Hematopoietic multipotent progenitor cell treated with erythropoietin and hydrocortisone succinate and interleukin-3 and kit ligand, for 17 days (in vitro differentiated cells): ENCODE results near the gene CAMK2G.
"Not testable (repeated sequence)": the region's sequence is repeated elsewhere in the genome, so short reads cannot be mapped to it uniquely, and the experiment has no call there.

Source experiments
- DNase-seq: peaks from one replicate; pipeline ENCODE4 v3.0.0-alpha.2; 2015; ENCODE audit warnings: low spot score

Gene CAMK2G

DNA sequence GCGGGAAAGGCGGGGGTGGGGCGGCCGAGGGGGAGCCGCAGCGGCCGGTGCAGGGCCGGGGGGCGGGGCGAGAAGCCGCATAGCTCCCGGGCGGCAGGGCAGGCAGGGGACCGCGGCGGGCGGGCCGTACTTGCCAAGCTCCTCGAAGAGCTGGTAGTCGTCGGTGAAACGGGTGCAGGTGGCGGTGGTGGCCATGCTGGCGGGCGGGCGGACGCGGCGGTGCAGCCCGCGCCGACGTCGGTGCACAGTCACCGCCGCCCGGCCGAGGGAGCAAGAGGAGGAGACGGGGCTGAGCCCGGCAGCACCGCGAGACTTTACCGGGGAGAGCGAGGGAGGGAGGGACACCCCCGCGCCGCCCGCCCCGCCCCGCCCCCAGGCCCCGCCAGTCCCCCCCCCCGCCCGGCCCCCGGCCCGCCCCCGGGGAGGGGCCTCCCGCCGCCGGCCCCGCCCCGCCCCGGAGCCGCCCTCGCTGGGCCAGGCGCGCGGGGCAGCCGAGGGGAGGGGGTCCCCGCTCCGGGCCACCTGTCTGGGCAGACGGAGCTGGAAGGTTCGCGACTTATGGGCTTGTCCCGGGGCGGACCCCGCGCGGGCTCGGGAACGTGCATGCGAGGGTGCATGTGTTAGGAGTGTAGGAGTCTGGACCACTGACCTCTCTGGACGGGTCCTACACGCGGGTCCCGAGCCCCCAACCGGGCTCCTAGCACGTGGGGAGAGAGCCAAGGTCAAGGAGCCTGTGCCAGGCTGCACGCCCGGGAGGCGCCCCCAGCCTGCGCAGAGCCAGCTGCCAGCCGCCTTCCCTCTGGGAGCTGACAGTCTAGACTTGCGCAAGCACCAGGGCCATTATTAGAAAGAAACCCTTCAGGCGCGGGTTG lies at the start of gene CAMK2G:
CAMK2G (minus strand) TSS at position 289 of the 872 bp plus-strand sequence; CDS start at position 195, 94 bp downstream.
- DNase-seq: peak; percentile 79

DNA sequence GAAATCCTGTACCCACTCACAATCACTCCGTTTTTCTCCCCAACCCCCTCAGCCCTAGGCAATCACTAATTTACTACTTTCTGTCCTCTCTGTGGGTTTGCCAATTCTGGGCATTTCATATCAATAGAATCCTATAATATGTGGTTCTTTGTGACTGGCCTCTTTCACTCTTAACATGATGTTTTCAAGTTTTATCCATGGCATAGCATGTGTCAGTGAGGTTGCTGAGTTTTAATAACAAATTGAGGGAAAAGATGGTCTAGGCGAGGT lies 48.4 kb upstream of the CAMK2G start:
- DNase-seq: no peak

- DNase-seq: no peak
These were observed 47.9 kb upstream of the CAMK2G start for GRCh38 chr10:73922007-73922863.

- no peak for DNase-seq
These were observed 45.7 kb upstream of the CAMK2G start for GRCh38 chr10:73920089-73920488.

DNA sequence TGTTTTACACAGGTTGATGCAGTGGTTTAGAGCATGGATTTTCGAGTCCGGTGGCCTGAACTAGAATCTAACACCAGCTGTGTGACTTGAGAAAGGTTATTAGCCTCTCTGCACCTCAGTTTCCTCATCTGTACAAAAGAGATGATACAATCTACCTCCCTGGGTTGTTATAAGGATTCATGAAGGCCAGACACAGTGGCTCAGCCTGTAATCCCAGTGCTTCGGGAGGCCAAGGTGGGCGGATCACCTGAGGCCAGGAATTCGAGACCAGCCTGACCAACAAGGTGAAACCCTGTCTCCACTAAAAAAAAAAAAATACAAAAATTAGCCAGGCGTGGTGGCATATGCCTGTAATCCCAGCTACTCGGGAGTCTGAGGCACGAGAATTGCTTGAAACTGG lies 45.1 kb upstream of the CAMK2G start:
- not testable (repeated sequence) for DNase-seq

- DNase-seq: no peak
These were observed 43.4 kb upstream of the CAMK2G start for GRCh38 chr10:73917566-73918305.

DNA sequence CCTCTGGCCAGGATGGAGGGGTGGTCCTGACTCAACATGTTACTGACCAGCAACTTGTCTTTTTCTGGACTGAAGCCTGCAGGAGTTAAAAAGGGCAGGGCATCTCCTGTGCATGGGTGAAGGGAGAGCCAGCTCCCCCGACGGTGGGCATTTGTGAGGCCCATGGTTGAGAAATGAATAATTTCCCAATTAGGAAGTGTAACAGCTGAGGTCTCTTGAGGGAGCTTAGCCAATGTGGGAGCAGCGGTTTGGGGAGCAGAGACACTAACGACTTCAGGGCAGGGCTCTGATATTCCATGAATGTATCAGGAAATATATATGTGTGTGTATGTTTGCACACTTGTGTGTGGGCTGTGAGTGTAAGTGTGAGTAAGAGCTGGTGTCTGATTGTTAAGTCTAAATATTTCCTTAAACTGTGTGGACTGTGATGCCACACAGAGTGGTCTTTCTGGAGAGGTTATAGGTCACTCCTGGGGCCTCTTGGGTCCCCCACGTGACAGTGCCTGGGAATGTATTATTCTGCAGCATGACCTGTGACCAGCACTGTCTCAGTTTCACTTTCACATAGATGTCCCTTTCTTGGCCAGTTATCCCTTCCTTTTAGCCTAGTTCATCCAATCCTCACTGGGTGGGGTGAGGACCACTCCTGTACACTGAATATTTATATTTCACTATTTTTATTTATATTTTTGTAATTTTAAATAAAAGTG lies 42.6 kb upstream of the CAMK2G start:
- no peak for DNase-seq

DNA sequence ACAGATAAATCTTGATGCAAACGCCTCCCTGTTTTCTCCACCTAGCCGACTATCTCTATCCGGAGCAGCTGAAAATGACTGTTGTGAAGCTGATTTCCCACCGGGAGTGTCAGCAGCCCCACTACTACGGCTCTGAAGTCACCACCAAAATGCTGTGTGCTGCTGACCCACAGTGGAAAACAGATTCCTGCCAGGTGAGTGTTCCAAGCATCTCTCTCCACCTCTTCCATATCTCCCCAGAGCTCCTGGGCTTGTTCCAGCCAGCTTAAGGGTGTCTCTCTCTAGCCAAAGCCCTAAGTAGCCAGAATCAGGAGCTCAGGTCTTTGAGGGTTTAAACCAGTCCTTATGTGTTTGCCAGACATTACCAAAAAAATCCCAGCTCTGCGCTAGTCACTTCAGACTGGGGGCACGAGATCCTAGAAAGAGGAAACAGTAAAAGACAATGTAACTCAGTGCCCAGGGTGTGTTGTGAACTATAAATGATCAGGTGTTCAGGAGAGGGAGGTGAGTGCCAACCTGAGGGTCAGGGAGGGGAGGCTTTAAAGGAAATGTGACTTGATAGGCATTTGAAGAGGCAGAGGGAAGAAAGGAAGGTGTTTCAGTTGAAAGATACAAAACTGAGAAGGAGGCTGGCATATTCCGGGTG lies 41.0 kb upstream of the CAMK2G start:
- no peak for DNase-seq

DNA sequence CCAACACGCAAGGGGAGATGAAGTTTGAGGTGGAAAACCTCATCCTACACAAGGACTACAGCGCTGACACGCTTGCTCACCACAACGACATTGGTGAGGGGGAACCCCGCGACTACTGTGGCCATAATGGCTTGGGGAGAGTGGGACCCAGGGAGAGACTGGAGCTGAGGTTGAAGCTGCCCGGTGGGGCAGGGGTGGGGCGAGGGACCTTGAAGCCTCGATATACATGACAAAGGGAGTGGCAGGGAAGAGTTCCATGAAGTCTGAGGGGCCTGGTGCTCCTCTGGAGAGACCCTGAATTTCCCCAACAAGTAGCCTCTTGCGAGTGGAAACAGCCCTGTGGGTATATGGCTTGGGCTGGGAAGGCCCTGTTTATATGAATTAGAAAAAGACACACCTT lies 39.7 kb upstream of the CAMK2G start:
- no peak for DNase-seq

DNA sequence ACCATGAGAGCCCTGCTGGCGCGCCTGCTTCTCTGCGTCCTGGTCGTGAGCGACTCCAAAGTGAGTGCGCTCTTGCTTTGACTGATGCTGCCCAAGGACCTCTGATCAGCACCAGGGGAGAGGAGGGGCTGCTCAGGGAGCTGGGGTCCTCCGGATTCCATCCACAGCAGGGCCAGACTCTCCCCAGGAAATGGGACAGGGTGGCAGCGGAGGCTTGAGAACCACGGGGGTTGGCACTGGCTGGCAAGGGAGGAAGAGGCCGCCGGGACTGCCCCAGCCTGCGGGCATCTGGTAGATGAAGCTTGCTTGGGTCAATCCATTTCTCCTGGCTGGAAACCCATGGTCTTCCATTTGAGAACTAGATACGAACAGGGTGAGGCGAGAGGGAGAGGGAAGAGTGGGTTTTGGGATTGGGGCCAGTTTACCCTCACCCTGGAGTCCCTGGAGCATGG lies 37.2 kb upstream of the CAMK2G start:
- DNase-seq: no peak

GRCh38 chr10:73910764-73911552 lies 36.6 kb upstream of the CAMK2G start, which contains the start of gene PLAU:
Gene PLAU, plus strand, starts transcription at chr10:73911132. Its CDS starts 424 bp downstream, at chr10:73911556.
- DNase-seq: no peak

DNA sequence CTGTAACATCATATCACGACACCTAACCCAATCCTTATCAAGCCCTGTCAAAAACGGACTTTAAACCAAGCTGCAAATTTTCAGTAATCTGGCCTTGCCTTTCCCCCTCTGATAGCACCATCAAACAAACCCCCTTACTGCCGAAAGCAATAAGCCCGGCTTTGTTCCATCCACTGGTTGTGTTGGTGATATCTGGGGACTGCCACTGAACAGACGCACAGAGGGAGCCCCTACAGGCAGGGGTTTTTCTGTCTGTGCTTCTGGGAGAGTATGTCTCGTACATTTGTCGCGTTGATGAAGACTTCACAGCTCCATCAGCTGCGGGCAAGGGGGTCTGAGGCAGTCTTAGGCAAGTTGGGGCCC lies 36.0 kb upstream of the CAMK2G start:
- DNase-seq: no peak

- DNase-seq: no peak
These were observed 35.3 kb upstream of the CAMK2G start for GRCh38 chr10:73909540-73910115.

- DNase-seq: no peak
These were observed 34.6 kb upstream of the CAMK2G start for GRCh38 chr10:73908853-73909539.

DNA sequence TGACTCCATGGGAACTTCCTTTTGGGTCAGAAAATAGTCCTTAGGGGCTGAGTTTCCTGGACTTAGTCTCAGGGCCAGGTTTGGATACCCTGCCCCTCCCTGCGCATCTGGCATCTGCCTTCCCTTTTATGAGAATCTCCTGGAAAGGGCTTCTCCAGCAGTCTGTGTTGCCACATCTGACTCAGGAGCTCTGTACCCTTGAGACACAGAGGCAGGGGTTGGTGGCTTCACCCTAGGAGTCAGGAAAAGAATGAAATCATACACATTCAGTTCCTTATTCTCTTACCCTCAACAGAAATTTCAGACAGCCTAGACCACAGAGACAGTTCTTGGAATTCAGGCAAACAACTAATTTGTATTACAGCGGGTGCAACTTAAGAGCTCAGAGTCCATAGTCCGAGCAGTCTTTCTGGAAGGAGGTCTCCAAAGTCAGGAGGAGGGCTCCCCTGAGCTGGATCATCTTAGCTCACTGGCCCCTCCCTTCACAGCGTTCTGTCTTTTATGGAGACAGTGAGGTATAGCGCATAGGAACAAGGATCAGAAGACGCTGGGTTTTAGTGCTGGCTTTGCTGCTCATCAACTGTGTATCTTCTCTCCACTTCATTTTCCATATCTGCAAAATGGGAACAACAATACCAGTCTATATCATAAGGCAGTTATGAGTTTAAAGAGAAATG lies 33.6 kb upstream of the CAMK2G start:
- DNase-seq: no peak

DNA sequence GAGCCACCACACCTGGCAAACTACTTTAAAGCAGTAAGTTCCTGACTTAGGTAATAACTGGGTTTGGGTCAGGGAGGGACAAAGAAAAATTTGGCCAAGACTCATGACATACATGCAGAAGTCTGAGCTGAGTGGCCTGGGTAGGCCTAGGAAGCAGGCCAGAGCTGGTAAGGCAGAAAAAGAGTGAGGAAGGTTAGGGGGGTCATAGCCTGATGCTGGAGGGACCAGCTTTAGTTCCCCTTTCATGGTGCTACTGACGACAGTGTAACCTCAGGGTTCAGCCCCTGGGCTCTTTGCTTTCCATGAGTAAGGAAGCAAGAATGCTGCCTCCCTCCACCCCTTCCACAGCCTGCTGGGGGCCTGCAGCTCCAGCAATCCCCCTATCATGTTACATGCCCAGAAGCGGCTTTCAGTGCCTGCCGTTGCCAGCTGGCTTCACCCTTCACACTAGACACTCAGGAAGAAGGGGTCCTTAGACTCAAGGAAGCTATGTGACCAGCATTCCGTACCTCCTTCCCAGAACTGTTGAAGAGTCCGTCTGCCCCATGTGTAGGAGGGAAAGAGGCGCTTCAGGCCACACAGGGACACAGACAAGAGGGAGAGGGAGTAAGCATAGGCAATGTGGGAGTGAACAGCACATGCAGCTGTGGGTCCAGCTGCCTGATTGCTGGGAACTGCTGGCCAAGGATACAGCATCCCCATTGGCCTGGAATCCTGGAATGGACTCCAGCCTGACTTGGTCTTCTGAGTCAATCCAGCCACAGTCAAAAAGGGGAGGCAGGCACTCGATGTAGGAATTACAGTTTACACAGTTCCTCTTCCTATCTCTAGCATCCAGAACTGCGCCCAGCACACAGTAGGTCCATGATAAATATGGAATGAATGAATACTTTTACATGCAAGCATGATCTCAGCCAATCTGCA lies 32.4 kb upstream of the CAMK2G start:
- DNase-seq: no peak

DNA sequence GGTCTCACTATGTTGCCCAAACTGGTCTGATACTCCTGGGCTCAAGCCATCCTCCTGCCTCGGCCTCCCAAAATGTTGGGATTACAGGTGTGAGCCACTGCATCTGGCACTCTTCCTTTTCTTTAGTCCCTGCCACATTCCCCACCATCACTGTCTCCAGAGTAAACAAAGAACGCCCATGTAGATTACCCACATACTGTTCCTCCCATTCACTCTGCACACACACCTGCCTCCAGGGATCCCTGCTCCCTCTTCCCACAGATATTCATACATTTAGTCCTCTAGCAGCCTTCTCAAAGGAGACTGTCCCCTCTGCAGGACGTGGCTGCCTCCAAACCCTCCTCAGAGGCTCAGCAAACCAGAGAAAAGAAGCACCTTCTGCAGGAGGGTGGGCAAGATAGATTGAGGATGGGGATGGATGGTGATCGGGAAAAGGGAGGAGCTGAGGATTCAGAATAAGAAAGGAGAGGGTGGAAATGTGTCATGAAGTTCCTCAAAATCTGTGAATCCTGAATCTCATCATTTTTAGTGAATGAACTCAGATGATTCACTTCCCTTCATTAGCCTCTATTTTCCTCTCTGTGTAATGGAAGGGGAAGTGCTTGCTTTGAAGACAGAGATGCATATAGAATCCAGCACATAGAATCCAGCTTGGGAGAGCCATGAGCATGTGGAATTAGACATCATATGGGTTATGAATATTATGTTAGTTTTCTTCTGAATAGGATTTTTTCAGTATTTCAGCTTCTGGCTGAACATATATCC lies 31.1 kb upstream of the CAMK2G start:
- DNase-seq: no peak
